ENCODE measurements around the gene PLAAT2.
"Not testable (repeated sequence)": the region's sequence is repeated elsewhere in the genome, so short reads cannot be mapped to it uniquely, and the experiment has no call there.

The PLAAT2 gene

GRCh38 chr11:63547061-63547460 lies 16.1 kb downstream of the PLAAT2 start:
- no peak for TF ChIP-seq CTCF (IDR thresholded peaks at IDR 0.05; ENCODE audit: insufficient read depth, low read depth, low read length, missing control alignments)
- no peak overlapping the region for H3K4me3 ChIP-seq (ENCODE audit: low read depth, low read length)
- no peak for DNase-seq (ENCODE audit: low read depth)

- DNase-seq (ENCODE audit: low read depth): no peak
- H3K4me3 ChIP-seq (ENCODE audit: low read depth, low read length): no peak overlapping the region
- TF ChIP-seq CTCF (IDR thresholded peaks at IDR 0.05; ENCODE audit: insufficient read depth, low read depth, low read length, missing control alignments): no peak
These were observed 19.5 kb downstream of the PLAAT2 start for GRCh38 chr11:63543711-63544110.

GRCh38 chr11:63542506-63542905 lies 20.7 kb downstream of the PLAAT2 start:
- DNase-seq (ENCODE audit: low read depth); H3K4me3 ChIP-seq (ENCODE audit: low read depth, low read length): not testable (repeated sequence)

GRCh38 chr11:63537293-63538101 lies 25.7 kb downstream of the PLAAT2 start:
- peak overlapping the region; percentile 57 for H3K4me3 ChIP-seq (ENCODE audit: low read depth, low read length)
- DNase-seq (ENCODE audit: low read depth): no peak
- TF ChIP-seq CTCF (IDR thresholded peaks at IDR 0.05; ENCODE audit: insufficient read depth, low read depth, low read length, missing control alignments): no peak

GRCh38 chr11:63536669-63537292 lies 26.4 kb downstream of the PLAAT2 start, which contains the start of gene PLAAT4:
Gene PLAAT4, plus strand, starts transcription at chr11:63536808. Its CDS starts 61 bp downstream, at chr11:63536869.
- TF ChIP-seq CTCF (IDR thresholded peaks at IDR 0.05; ENCODE audit: insufficient read depth, low read depth, low read length, missing control alignments): no peak
- peak; percentile 68 for DNase-seq (ENCODE audit: low read depth)
- H3K4me3 ChIP-seq (ENCODE audit: low read depth, low read length): peak within 1 kb of the TSS; percentile 57

- peak; percentile 50 for DNase-seq (ENCODE audit: low read depth)
- H3K4me3 ChIP-seq (ENCODE audit: low read depth, low read length): peak overlapping the region; percentile 57; the same call in 1 of the 2 replicates
- no peak for TF ChIP-seq CTCF (IDR thresholded peaks at IDR 0.05; ENCODE audit: insufficient read depth, low read depth, low read length, missing control alignments)
These were observed 27.4 kb downstream of the PLAAT2 start for GRCh38 chr11:63535734-63536133.

- TF ChIP-seq CTCF (IDR thresholded peaks at IDR 0.05; ENCODE audit: insufficient read depth, low read depth, low read length, missing control alignments): no peak
- H3K4me3 ChIP-seq (ENCODE audit: low read depth, low read length): no peak overlapping the region
- DNase-seq (ENCODE audit: low read depth): peak; percentile 79
These were observed 28.2 kb downstream of the PLAAT2 start for GRCh38 chr11:63534895-63535461.
